Measurements from ENCODE around the gene TCF7L1. TPM values are rescaled to one million over a fixed set of nuclear protein-coding genes. Genes with fewer than 3 reads are reported as not detected.
"Not testable (repeated sequence)": the region's sequence is repeated elsewhere in the genome, so short reads cannot be mapped to it uniquely, and the experiment has no call there.

TCF7L1 gene
- total RNA-seq, 1 experiment from 2014 or later: 1.1 TPM

GRCh38 chr2:85318222-85319074 lies 185.3 kb downstream of the TCF7L1 start:
- peaks cover 32% of the 10 kb centered on the region for H3K4me1 Mint-ChIP-seq (ENCODE audit: insufficient read depth, unreplicated experiment)
- no peaks in the 10 kb centered on the region for H3K9me3 Mint-ChIP-seq (ENCODE audit: unreplicated experiment)
- no peak overlapping the region for H3K27ac Mint-ChIP-seq (ENCODE audit: low read depth, unreplicated experiment)
- TF ChIP-seq CTCF (IDR thresholded peaks at IDR 0.05; ENCODE audit: unreplicated experiment): no peak
- ChIA-PET CTCF (interaction anchor here (0.5 to 2.4 kb wide), 4 partner anchors 8 to 153 kb away, joined by 3 to 8 read pairs (median 3); no protein-coding TSS in a partner anchor), POLR2A (interaction anchor here (1.0 to 1.4 kb wide), 4 partner anchors 9 to 36 kb away, joined by 5 to 9 read pairs (median 6); partner anchors contain the start of genes ELMOD3, RETSAT and TGOLN2)
- H3K27me3 Mint-ChIP-seq (ENCODE audit: insufficient read depth, unreplicated experiment): no peaks in the 10 kb centered on the region
- H3K36me3 Mint-ChIP-seq (ENCODE audit: insufficient read depth, unreplicated experiment): peaks cover 75% of the 10 kb centered on the region
- BruUV-seq (replicated peaks): TSS peak; percentile 1
- intact Hi-C loops (cut with micrococcal nuclease): no loop called here
- DNase-seq (ENCODE audit: unreplicated experiment): peak; percentile 81
- no peak overlapping the region for H3K4me3 Mint-ChIP-seq (ENCODE audit: unreplicated experiment)

GRCh38 chr2:85319796-85320195 lies 186.6 kb downstream of the TCF7L1 start:
- no TSS peak for BruUV-seq (replicated peaks)
- no peak overlapping the region for H3K4me3 Mint-ChIP-seq (ENCODE audit: unreplicated experiment)
- no peak for TF ChIP-seq CTCF (IDR thresholded peaks at IDR 0.05; ENCODE audit: unreplicated experiment)
- CTCF ChIA-PET: interaction anchor here (0.6 to 2.4 kb wide), 6 partner anchors 17 to 567 kb away, joined by 3 to 8 read pairs (median 4); no protein-coding TSS in a partner anchor
- peaks cover 25% of the 10 kb centered on the region for H3K4me1 Mint-ChIP-seq (ENCODE audit: insufficient read depth, unreplicated experiment)
- no peaks in the 10 kb centered on the region for H3K27me3 Mint-ChIP-seq (ENCODE audit: insufficient read depth, unreplicated experiment)
- POLR2A ChIA-PET: interaction anchor here (0.5 to 1.4 kb wide), 4 partner anchors 8 to 158 kb away, joined by 3 to 7 read pairs (median 4); partner anchors contain the start of genes ELMOD3, RETSAT and TGOLN2
- DNase-seq (ENCODE audit: unreplicated experiment): no peak
- intact Hi-C loops (cut with micrococcal nuclease): no loop called here
- H3K27ac Mint-ChIP-seq (ENCODE audit: low read depth, unreplicated experiment): peak overlapping the region; percentile 54
- peaks cover 83% of the 10 kb centered on the region for H3K36me3 Mint-ChIP-seq (ENCODE audit: insufficient read depth, unreplicated experiment)
- no peaks in the 10 kb centered on the region for H3K9me3 Mint-ChIP-seq (ENCODE audit: unreplicated experiment)

- no peak for TF ChIP-seq CTCF (IDR thresholded peaks at IDR 0.05; ENCODE audit: unreplicated experiment)
- ChIA-PET CTCF (interaction anchor here (0.6 to 1.2 kb wide), 3 partner anchors 9 to 60 kb away, joined by 3 to 4 read pairs (median 3); no protein-coding TSS in a partner anchor), POLR2A (interaction anchor here (1.1 to 5.9 kb wide), 3 partner anchors 10 to 217 kb away, joined by 3 to 42 read pairs (median 3); no protein-coding TSS in a partner anchor)
- Mint-ChIP-seq H3K4me1 (ENCODE audit: insufficient read depth, unreplicated experiment) (peaks cover 34% of the 10 kb centered on the region), H3K27me3 (ENCODE audit: insufficient read depth, unreplicated experiment) (no peaks in the 10 kb centered on the region), H3K9me3 (ENCODE audit: unreplicated experiment) (no peaks in the 10 kb centered on the region), H3K27ac (ENCODE audit: low read depth, unreplicated experiment) (no peak overlapping the region), H3K36me3 (ENCODE audit: insufficient read depth, unreplicated experiment) (peaks cover 70% of the 10 kb centered on the region), H3K4me3 (ENCODE audit: unreplicated experiment) (no peak overlapping the region)
- no TSS peak for BruUV-seq (replicated peaks)
- no peak for DNase-seq (ENCODE audit: unreplicated experiment)
- intact Hi-C loops (cut with micrococcal nuclease): no loop called here
Measured at GRCh38 chr2:85323351-85323987, 190.3 kb downstream of the TCF7L1 start.

GRCh38 chr2:85323988-85324367 lies 190.8 kb downstream of the TCF7L1 start:
- H3K4me3 Mint-ChIP-seq (ENCODE audit: unreplicated experiment); H3K27ac Mint-ChIP-seq (ENCODE audit: low read depth, unreplicated experiment); BruUV-seq (replicated peaks); H3K27me3 Mint-ChIP-seq (ENCODE audit: insufficient read depth, unreplicated experiment); intact Hi-C loops (cut with micrococcal nuclease); DNase-seq (ENCODE audit: unreplicated experiment); H3K9me3 Mint-ChIP-seq (ENCODE audit: unreplicated experiment): not testable (repeated sequence)
- ChIA-PET POLR2A (interaction anchor here (1.1 to 5.9 kb wide), 3 partner anchors 10 to 217 kb away, joined by 3 to 42 read pairs (median 3); no protein-coding TSS in a partner anchor), CTCF (interaction anchor here (0.6 kb wide), 1 partner anchor 61 kb away, joined by 3 read pairs; no protein-coding TSS in a partner anchor)
- peaks cover 31% of the 10 kb centered on the region for H3K4me1 Mint-ChIP-seq (ENCODE audit: insufficient read depth, unreplicated experiment)
- peaks cover 65% of the 10 kb centered on the region for H3K36me3 Mint-ChIP-seq (ENCODE audit: insufficient read depth, unreplicated experiment)
